PFSK-1 (cell line): ENCODE measurements around the gene COL5A3.

Experiments used
- FOXP2 ChIP-seq: optimal IDR thresholded peaks from 2 replicates; pipeline ENCODE3; 2011; ENCODE audit warnings: borderline replicate concordance, control low read depth, inconsistent platforms; ENCODE audit not compliant: insufficient read depth; ENCODE audit errors: extremely low read length, extremely low read depth
- POLR2AphosphoS5 ChIP-seq: IDR thresholded peaks from 2 replicates; pipeline ENCODE4 v1.6.1; 2012; ENCODE audit warnings: low read depth, mild to moderate bottlenecking, control low read depth, low read length, moderate library complexity
- REST ChIP-seq, 2 experiments: IDR thresholded peaks; 2 replicates each; pipeline versions ENCODE4 v1.6.1 to v1.8.0; 2011 to 2012; ENCODE audit warnings: low read depth in 2 of 2, low read length in 2 of 2, control low read depth in 1 of 2, inconsistent platforms in 1 of 2, mild to moderate bottlenecking in 1 of 2, moderate library complexity in 1 of 2; ENCODE audit not compliant: insufficient read depth in 1 of 2
- SIN3A ChIP-seq: IDR thresholded peaks from 2 replicates; pipeline ENCODE4 v1.6.1; 2012; ENCODE audit warnings: mild to moderate bottlenecking, low read length, moderate library complexity, borderline replicate concordance; ENCODE audit not compliant: insufficient read depth
- TAF1 ChIP-seq: IDR thresholded peaks from 2 replicates; pipeline ENCODE4 v1.6.1; 2012; ENCODE audit warnings: low read length, control low read depth, borderline replicate concordance; ENCODE audit not compliant: insufficient read depth

Gene COL5A3

GRCh38 chr19:10027158-10027997 lies 17.1 kb upstream of the COL5A3 start:
- TF ChIP-seq SIN3A (no peak), FOXP2 (peak; percentile 96), REST (IDR thresholded peaks at IDR 0.05; ENCODE audit: insufficient read depth in 1 of 2, low read depth in 2 of 2, low read length in 2 of 2) (peak in 1 of 2 experiments; percentile 64; a peak in 2 of 4 replicates)

GRCh38 chr19:10026744-10027143 lies 16.4 kb upstream of the COL5A3 start:
- no peak for TF ChIP-seq REST (IDR thresholded peaks at IDR 0.05; ENCODE audit: insufficient read depth in 1 of 2, low read depth in 2 of 2, low read length in 2 of 2)
- TF ChIP-seq POLR2AphosphoS5 = no peak
- TF ChIP-seq FOXP2 = no peak
- TF ChIP-seq TAF1 = no peak
- TF ChIP-seq SIN3A = no peak

DNA sequence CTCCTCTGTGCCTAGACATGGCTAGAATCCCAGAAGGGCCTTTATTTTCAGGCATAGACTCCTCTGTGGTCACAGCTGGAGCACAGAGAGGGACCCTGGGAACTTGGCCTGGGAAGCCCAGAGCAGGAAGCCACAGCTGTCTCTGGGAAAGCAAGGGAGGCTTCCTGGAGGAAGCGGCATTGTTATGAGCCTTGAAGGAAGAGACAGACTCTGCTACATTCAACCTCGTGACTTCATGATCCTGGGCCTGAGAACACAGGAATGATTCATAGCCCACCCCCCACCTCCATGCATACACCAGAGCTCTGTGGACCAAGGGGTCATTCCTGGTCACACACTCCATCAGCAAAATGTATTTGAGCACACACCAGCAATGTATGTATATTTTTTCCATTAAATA lies 11.6 kb upstream of the COL5A3 start:
- no peak for TF ChIP-seq POLR2AphosphoS5

DNA sequence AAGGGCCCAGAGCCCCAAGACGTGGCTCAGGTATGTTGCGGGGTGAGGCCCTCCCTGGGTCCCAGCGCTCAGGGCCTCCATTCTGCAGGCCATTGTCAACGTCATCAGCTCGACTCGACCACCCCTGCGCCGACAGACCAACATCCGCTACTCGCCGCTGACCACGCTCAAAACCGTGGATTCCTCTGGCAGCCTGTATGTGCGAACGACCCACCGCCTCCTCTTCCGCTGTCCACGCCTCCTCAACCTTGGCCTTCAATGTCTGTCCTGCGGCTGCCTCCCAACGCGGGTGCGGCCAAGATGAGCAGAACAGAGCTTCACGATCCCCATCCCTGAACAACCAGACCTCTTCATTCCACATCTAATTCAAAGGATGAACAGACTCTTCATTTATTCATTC lies 11.1 kb upstream of the COL5A3 start:
- TF ChIP-seq TAF1 (no peak), REST (IDR thresholded peaks at IDR 0.05; ENCODE audit: insufficient read depth in 1 of 2, low read depth in 2 of 2, low read length in 2 of 2) (no peak), POLR2AphosphoS5 (no peak), FOXP2 (no peak), SIN3A (no peak)

DNA sequence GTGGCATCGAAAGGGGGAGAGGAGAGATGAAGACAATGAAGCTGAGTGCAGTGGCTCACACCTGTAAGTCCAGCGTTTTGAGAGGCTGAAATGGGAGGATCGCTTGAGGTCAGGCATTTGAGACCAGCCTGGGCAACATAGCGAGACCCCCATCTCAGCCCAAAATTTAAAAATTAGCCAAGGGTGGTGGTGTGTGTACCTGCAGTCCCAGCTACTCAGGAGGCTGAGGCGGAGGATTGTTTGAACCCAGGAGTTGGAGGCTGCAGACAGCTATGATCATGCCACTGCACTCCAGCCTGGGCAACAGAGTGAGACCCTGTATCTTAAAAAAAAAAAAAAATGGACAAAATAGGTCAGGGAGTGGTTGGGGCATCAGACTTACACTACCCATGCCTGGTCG lies 10.5 kb upstream of the COL5A3 start:
- TF ChIP-seq POLR2AphosphoS5 (no peak), TAF1 (no peak)

- TF ChIP-seq TAF1 (no peak), SIN3A (no peak), REST (IDR thresholded peaks at IDR 0.05; ENCODE audit: insufficient read depth in 1 of 2, low read depth in 2 of 2, low read length in 2 of 2) (no peak), FOXP2 (no peak), POLR2AphosphoS5 (no peak)
These were observed 8.9 kb upstream of the COL5A3 start for GRCh38 chr19:10019246-10019645.
